NCI-H510A treated with DMSO at 0.1 percent for 48 hours (cell line): ENCODE data around the gene FIG4.
"Not testable (repeated sequence)": the region's sequence is repeated elsewhere in the genome, so short reads cannot be mapped to it uniquely, and the experiment has no call there.

Experiments used
- DNase-seq: peaks from one replicate; lab custom pipeline; 2025; lab: John Stamatoyannopoulos, UW

Gene FIG4

DNA sequence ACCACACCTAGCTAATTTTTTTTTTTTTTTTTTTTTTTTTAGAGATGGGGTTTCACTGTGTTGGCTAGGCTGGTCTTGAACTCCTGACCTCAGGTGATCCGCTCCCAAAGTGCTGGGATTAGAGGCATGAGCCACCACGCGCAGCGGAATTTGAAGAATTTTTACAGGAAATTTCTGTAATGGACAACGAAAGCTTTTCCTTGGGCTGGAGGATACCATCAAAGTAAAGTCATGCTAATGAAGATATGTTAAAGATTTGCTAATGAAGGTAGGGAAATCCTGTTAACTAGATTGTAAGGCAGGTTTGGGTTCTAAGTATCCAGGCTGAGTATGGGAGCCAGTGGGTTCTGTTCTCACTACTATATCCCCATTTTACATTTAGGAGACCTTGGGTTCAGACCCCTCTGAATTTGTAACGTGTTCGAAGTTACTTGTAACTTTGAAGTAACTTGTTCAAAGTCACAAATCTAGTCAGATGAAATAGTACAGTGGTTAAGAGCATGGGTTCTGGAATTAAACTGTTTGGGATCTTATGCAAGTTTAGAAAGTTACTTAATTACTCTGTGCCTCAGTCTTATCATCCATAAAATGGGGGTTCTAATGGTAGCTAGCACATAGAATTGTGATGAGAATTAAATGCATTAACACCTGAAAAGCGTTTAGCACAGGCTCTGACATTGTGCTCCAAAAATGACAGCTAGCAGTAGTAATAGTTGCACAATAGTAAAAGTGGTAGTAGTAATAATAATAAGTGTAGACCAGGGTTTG is 163.6 kb downstream of the FIG4 start:
- DNase-seq, result no peak

DNA sequence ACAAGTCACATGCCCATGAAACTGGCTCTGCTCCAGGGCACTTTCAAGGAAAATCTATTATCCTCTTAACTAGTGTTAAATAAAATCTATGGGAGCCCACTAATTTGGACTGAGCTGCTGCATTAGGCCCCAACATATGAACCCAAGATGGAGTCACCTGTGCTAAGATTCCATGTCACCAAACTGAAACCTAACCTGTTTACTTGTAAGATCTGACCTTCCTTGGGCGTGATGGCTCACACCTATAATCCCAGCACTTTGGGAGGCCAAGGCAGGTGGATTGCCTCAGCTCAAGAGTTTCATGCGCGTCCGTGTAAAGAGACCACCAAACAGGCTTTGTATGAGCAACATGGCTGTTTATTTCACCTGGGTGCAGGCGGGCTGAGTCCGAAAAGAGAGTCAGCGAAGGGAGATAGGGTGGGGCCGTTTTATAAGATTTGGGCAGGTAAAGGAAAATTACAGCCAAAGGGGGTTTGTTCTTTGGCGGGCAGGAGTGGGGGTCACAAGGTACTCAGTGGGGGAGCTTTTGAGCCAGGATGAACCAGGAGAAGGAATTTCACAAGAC is 164.5 kb downstream of the FIG4 start:
- not testable (repeated sequence) for DNase-seq

DNA sequence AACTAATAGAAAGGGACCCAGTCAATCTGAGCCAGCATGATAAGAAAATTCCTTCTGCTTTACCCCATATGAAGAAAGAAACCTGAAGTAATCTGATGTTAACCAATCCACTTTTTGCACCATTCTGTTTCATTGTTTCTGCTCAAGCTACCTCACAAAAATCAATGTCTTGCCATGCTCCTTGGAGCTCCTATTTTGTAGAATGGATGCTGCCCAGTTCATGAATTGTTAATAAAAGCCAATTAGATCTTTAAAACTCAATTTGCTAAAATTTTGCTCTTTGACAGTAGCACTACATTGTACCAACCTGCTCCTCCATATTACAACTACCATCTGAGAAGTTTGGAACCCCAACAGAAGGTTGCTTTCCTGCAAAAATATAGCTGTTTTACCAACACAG is 170.8 kb downstream of the FIG4 start:
- no peak for DNase-seq

DNA sequence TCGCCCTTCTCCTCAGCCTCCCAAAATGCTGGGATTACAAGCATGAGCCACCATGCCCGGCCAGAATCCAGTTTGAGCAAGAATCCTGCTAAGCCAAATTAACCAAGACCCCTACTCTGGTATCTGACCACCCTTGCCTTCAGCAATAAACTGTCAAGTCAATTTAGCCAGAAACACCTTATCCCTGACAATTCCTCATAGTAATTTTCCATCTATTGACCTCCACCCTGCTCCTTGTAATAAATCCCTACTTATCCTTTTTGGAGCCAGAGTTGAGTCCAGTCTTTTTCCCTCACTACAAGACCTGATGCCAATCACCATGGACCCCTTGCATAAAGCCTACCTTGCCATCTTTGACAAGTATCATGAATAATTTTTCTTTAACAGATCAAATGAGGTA is 173.0 kb downstream of the FIG4 start:
- DNase-seq, result no peak

DNA sequence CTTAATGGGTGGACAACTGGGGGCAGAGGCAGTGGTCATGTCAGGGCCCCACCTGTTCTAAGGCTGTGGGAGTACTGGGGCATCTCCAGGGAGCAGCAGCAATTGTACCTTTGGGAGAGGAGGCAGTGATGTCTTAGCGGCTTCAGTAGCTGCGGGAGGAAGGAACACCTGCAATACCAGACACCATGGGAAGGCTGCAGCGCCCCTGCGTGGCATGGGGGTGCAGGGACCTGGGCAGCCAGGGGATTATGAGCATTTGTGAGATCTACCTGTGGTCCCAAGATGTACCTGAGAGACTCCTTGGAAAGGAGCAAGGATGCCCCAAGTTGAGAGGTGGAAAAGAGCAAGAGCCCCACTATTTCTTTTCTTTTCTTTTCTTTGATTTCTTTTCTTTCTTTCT is 174.9 kb downstream of the FIG4 start:
- no peak for DNase-seq

DNA sequence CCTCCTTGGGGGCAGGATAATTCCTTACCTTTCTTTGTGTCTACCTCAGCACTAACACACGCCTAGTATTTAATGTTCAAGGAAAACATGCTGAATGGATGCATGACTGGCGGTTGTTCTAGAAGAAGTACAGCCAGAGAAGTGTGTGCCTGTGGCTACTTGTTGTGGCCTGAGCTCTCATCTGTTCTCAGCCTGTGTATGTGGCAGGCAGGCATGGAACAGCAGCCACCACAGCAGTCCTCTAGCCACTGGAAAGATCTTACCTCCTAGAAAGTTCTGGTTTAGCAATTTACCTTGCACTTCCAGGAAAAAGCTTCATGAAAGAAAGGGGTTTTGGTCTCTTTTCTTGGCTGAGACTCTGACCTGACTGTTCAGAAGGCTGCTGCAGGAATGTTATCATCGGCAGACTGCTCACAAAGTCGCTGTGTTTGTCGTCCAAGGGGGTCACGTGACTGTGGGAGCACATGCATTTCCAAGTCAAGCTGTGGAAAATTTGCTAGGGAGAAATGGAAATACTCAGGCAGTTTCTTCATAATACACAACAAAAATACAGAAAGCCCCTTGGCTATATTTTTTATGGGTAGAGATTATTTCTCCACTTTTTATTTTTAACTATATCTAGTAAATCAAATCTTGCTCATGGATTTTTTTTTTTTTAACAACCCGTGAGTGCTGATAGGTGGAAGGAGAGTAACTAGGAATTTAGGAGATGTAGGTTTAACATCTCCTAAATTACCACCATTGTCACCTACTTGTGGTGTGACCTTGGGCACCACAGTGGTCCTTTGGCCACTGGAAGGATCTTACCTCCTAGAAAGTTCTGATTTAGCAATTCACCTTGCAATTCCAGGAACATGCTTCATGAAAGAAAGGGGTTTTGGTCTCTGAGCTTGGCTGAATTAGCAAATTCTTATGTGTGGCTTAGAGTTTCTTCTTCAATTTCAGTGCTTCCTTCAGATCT is 176.2 kb downstream of the FIG4 start:
- DNase-seq, result no peak

DNA sequence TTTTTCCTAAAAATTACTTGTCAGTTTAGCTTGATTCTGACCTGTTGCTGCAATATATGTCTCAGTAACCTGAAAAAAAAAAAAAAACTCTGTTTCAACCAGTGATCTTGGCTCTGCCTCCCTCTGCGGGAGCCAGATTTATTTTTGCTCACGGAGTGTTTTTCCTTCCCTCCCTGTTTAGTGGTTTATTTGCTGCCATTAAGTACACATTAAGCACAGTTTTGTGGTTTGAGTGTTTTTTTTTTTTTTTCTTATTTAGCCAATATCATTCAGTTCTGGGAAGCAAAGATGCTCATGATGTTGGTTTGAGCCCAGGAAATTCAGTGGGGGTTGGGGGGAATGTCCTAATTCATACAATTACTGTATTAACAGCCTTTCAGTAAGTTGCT is 176.9 kb downstream of the FIG4 start:
- DNase-seq, result no peak

DNA sequence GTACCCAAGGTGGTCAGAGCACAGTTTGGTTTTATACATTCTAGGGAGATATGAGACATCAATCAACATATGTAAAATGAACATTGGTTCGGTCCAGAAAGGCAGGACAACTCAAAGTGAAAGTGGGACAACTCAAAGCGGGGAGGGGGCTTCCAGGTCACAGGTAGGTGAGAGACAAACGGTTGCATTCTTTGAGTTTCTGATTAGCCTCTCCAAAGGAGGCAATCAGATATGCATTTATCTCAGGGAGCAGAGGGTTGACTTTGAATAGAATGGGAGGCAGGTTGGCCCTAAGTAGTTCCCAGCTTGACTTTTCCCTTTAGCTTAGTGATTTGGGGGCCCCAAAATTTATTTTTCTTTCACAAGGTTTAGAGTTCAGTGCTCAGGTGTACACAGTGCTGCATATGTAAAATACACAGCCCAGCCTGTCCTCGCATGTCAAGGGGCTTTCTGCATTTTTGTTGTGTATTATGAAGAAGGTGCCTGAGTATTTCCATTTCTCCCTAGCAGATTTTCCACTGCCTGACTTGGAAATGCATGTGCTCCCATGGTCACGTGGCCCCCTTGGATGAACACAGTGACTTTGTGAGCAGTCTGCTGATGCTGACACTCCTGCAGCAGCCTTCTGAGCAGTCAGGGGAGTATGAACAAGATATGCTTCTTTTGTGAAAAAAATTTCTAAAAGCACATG is 178.4 kb downstream of the FIG4 start:
- not testable (repeated sequence) for DNase-seq

DNA sequence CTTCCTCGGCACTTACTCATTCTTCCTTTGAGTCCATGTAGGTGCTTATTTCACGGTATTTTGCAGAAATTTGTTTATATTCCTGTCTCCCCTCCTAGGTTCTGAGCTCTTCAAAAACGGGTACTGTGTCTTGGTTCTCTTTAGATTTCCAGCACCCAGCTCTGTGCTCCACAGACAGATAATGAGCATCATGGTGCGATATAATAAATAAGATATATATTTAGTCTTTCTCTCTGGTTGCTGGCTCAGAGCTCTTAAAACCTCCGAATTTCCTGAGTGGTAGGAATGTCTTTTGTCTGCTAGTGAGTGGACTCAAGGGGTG is 179.0 kb downstream of the FIG4 start:
- DNase-seq, result no peak

DNA sequence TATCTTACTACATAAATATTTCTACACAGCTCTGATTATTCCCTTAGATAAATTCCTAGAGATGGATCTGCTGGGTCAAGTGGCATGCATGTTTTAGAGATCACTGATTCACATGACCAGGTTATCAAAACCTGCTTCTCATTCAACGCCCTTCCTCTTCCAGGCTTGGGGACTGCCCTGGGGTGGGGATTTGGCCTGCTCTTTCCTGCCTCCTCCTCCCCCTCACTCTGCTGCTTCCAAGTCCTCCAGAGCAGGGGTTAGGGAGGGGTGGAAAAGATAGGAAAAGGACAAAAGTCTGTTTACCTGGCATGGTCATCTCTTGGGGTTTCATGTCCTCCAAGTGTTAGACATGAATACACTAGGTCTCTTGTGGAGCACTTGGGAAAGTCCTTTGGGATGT is 181.5 kb downstream of the FIG4 start:
- no peak for DNase-seq

DNA sequence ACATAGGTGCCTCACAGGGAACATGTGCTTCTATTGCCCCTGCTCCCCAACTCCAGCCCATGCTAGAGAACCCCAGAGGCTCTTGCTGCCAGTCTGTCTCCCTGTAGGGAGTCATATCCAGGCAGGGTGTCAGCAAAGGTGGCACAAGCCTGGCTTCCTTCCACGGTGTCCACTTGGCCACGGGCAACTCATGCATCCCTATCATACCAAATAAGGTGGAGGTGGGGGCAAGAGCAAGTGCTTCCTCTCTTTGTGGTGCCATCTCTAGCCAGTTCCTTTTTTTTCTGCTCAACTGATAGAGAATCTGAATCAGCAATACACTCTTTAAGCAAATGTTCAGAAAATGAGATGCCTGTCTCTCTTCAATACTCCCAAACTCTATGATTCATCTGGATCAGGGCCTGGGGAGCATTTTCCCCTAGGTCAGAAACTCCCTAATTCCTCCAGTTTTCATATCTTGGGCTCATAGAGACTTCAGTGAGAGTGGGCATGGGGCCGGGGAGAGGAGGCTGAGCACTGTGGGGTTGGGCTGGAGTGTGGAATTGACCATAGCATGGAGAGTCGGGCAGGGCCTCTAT is 182.0 kb downstream of the FIG4 start:
- no peak for DNase-seq

DNA sequence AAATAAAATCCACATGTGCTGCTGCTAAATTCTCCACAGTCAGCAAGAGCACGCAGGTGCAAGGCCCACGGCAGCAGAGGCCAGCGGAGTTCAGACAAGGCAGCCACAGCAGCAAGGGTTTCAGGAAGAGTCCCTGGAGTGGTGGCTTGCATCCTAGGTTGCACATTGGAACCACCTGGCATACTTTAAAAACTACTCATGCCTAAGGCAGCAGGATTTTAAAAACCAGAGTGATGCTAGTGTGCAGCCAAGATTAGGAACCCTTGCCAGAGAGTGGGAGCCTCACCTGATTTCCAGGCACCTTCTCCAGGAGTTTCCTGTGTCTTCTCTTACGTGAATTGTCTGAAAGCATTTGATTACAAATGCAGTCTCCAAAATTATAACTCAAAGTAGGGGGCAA is 183.0 kb downstream of the FIG4 start:
- DNase-seq, result no peak

DNA sequence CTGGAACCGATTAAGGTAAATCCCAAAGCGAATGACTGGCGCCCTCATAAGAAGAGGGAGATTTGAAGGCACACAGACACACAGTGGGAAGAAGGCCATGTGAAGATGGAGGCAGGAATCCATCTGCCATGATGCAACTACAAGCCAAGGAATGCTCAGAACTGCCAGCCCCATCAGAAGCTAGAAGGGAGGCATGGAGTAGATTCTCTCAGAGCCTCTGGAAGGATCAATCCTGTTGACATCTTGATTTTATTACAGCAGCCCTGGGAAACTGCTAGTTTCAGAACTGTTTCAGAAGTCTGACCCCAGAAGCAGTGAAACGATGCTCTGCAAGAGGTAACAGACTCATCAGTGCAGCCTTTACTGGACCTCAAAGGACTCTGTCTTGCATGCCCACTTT is 183.5 kb downstream of the FIG4 start:
- no peak for DNase-seq
